ENCODE data around the gene TEX28.
"Not testable (repeated sequence)": the region's sequence is repeated elsewhere in the genome, so short reads cannot be mapped to it uniquely, and the experiment has no call there.

The TEX28 gene

DNA sequence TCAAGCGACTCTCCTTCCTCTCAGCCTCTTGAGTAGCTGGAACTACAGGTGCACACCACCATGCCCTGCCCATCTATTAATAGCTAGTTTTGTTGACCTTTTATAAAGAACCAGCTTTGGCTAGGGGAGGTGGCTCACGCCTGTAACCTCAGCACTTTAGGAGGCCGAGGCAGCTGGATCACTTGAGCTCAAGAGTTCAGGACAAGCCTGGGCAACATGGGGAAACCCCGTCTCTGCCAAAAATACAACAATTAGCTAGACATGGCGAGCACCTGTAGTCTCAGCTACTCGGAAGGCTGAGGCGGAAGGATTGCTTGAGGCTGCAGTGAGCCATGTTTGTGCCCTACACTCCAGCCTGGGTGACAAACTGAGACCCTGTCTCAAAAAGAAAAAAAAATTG lies 3.4 kb upstream of the TEX28 start:
- H3K4me3 Mint-ChIP-seq, result no peak overlapping the region
- no peaks in the 10 kb centered on the region for H3K4me1 Mint-ChIP-seq
- H3K36me3 Mint-ChIP-seq (ENCODE audit: low read depth), result no peaks in the 10 kb centered on the region
- H3K27me3 Mint-ChIP-seq (ENCODE audit: low read depth), result peaks cover 9% of the 10 kb centered on the region
- peaks cover 15% of the 10 kb centered on the region for H3K9me3 Mint-ChIP-seq
- TF ChIP-seq, protein P1, sequence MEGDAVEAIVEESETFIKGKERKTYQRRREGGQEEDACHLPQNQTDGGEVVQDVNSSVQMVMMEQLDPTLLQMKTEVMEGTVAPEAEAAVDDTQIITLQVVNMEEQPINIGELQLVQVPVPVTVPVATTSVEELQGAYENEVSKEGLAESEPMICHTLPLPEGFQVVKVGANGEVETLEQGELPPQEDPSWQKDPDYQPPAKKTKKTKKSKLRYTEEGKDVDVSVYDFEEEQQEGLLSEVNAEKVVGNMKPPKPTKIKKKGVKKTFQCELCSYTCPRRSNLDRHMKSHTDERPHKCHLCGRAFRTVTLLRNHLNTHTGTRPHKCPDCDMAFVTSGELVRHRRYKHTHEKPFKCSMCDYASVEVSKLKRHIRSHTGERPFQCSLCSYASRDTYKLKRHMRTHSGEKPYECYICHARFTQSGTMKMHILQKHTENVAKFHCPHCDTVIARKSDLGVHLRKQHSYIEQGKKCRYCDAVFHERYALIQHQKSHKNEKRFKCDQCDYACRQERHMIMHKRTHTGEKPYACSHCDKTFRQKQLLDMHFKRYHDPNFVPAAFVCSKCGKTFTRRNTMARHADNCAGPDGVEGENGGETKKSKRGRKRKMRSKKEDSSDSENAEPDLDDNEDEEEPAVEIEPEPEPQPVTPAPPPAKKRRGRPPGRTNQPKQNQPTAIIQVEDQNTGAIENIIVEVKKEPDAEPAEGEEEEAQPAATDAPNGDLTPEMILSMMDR (IDR thresholded peaks at IDR 0.05; ENCODE audit: unreplicated experiment in 3 of 3), result no peak
- H3K27ac Mint-ChIP-seq, result no peak overlapping the region

DNA sequence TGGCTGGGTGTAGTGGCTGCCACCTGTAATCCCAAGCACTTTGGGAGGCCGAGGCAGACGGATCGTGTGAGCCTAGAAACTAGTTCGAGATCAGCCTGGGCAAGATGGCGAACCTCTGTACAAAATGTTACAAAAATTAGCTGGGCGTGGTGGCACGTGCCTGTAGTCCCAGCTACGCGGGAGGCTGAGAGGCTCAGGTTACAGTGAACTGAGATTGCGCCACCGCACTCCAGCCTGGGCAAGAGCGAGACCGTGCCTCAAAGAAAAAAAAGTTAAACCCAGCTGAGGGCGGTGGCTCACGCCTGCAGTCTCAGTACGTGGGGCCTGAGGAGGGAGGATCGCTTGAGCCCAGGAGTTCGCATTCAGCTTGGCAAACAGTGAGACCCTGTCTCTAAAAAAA lies 1.8 kb upstream of the TEX28 start:
- Mint-ChIP-seq H3K9me3 (peaks cover 11% of the 10 kb centered on the region), H3K4me1 (no peaks in the 10 kb centered on the region), H3K36me3 (ENCODE audit: low read depth) (no peaks in the 10 kb centered on the region), H3K27me3 (ENCODE audit: low read depth) (peaks cover 9% of the 10 kb centered on the region), H3K4me3 (no peak overlapping the region), H3K27ac (no peak overlapping the region)
- TF ChIP-seq, protein P1 (IDR thresholded peaks at IDR 0.05; ENCODE audit: unreplicated experiment in 3 of 3), result no peak

GRCh38 chrX:154295664-154296310 lies 863 bp upstream of the TEX28 start, which contains the start of gene TKTL1:
Gene TKTL1, plus strand, starts transcription at chrX:154295795. Its CDS starts 65 bp downstream, at chrX:154295860.
- Mint-ChIP-seq H3K36me3 (ENCODE audit: low read depth) (no peaks in the 10 kb centered on the region), H3K4me3 (no peak within 1 kb of the TSS), H3K27ac (no peak within 1 kb of the TSS), H3K4me1 (no peaks in the 10 kb centered on the region), H3K27me3 (ENCODE audit: low read depth) (peaks cover 9% of the 10 kb centered on the region), H3K9me3 (peaks cover 11% of the 10 kb centered on the region)
- TF ChIP-seq, protein P1 (IDR thresholded peaks at IDR 0.05; ENCODE audit: unreplicated experiment in 3 of 3), result no peak

DNA sequence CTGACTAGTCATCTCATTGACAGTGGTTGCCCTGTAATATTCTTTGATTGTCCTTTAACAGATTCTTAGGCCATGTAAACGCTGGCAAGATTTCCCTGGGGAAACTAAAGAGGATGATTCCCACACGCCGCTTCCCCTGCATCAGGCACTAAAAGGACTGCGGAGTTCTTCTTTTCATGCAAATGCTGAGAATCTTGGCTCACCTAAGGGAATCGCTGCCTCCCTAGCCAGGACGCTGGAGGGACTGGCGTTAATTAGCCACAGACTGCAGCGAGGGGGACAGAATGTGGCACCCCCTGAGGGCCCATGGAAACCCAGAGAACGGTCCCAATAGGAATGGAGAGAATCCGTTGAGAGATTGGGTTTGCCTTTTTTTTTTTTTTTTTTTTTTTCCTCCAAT lies 8.5 kb downstream of the TEX28 start:
- not testable (repeated sequence) for H3K4me1 Mint-ChIP-seq, H3K27ac Mint-ChIP-seq

GRCh38 chrX:154284489-154285338 lies 10.2 kb downstream of the TEX28 start:
- H3K27ac Mint-ChIP-seq; H3K4me1 Mint-ChIP-seq; H3K4me3 Mint-ChIP-seq; H3K9me3 Mint-ChIP-seq; H3K36me3 Mint-ChIP-seq (ENCODE audit: low read depth); H3K27me3 Mint-ChIP-seq (ENCODE audit: low read depth): not testable (repeated sequence)

More for the DNA sequence above, 8.5 kb downstream of the TEX28 start:
- H3K36me3 Mint-ChIP-seq (ENCODE audit: low read depth); H3K4me3 Mint-ChIP-seq; H3K9me3 Mint-ChIP-seq; H3K27me3 Mint-ChIP-seq (ENCODE audit: low read depth): not testable (repeated sequence)

- not testable (repeated sequence) for H3K9me3 Mint-ChIP-seq; H3K27ac Mint-ChIP-seq; H3K36me3 Mint-ChIP-seq (ENCODE audit: low read depth); H3K4me3 Mint-ChIP-seq; H3K27me3 Mint-ChIP-seq (ENCODE audit: low read depth); H3K4me1 Mint-ChIP-seq
Observed at GRCh38 chrX:154269245-154269644, 25.7 kb downstream of the TEX28 start.

GRCh38 chrX:154263072-154263471 lies 31.9 kb downstream of the TEX28 start:
- H3K36me3 Mint-ChIP-seq (ENCODE audit: low read depth); H3K27me3 Mint-ChIP-seq (ENCODE audit: low read depth); H3K27ac Mint-ChIP-seq; H3K4me1 Mint-ChIP-seq; H3K4me3 Mint-ChIP-seq; H3K9me3 Mint-ChIP-seq: not testable (repeated sequence)

DNA sequence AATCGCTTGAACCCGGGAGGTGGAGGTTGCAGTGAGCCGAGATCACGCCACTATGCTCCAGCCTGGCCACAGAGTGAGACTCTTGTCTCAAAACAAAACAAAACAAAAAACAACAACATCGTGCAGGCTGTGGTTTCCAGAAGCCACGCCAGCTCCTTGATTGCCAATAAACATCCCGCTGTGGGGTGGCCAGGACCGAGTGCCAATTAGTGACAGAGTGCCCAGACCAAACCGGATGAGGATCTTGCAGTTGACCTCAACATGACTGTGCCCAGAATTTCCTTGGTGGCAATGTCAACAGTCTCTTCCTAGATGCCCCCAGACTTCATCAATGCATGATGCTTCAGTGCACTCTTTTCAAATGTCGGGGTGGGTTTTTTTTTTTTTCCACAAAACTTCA lies 36.2 kb downstream of the TEX28 start:
- not testable (repeated sequence) for H3K4me1 Mint-ChIP-seq; H3K27ac Mint-ChIP-seq; H3K9me3 Mint-ChIP-seq; H3K4me3 Mint-ChIP-seq; H3K36me3 Mint-ChIP-seq (ENCODE audit: low read depth); H3K27me3 Mint-ChIP-seq (ENCODE audit: low read depth)

GRCh38 chrX:154257282-154257681 lies 37.6 kb downstream of the TEX28 start, which contains the start of gene OPN1MW3:
Gene OPN1MW3, plus strand, starts transcription at chrX:154257582. Its CDS starts 38 bp downstream, at chrX:154257620.
- H3K36me3 Mint-ChIP-seq (ENCODE audit: low read depth); H3K27me3 Mint-ChIP-seq (ENCODE audit: low read depth); H3K9me3 Mint-ChIP-seq; H3K4me3 Mint-ChIP-seq; H3K27ac Mint-ChIP-seq; H3K4me1 Mint-ChIP-seq: not testable (repeated sequence)

- not testable (repeated sequence) for H3K4me3 Mint-ChIP-seq; H3K27ac Mint-ChIP-seq; H3K4me1 Mint-ChIP-seq; H3K27me3 Mint-ChIP-seq (ENCODE audit: low read depth); H3K36me3 Mint-ChIP-seq (ENCODE audit: low read depth); H3K9me3 Mint-ChIP-seq
Observed at GRCh38 chrX:154248076-154248475, 46.8 kb downstream of the TEX28 start.

GRCh38 chrX:154247377-154248045 lies 47.4 kb downstream of the TEX28 start:
- not testable (repeated sequence) for H3K4me1 Mint-ChIP-seq; H3K27me3 Mint-ChIP-seq (ENCODE audit: low read depth); H3K27ac Mint-ChIP-seq; H3K9me3 Mint-ChIP-seq; H3K4me3 Mint-ChIP-seq; H3K36me3 Mint-ChIP-seq (ENCODE audit: low read depth)
